Measurements from ENCODE around the gene NEDD9.

Gene NEDD9

GRCh38 chr6:11155589-11155988 lies 76.9 kb downstream of the NEDD9 start:
- H3K9ac ChIP-seq (ENCODE audit: low read length): no peak overlapping the region
- H3K9me2 ChIP-seq (replicated peaks; ENCODE audit: insufficient read depth, low read length): no peaks in the 10 kb centered on the region
- no peaks in the 10 kb centered on the region for H4K20me1 ChIP-seq (ENCODE audit: insufficient read depth, low read length)
- no peak overlapping the region for H3K27ac ChIP-seq (ENCODE audit: low read length)
- H3K27me3 ChIP-seq (replicated peaks; ENCODE audit: insufficient read depth, low read length): no peaks in the 10 kb centered on the region
- H3K79me2 ChIP-seq (ENCODE audit: low read length): no peaks in the 10 kb centered on the region
- no peak for DNase-seq
- TF ChIP-seq EZH2 (optimal IDR thresholded peaks at IDR 0.05; ENCODE audit: low read depth, low read length) (no peak), EZH2phosphoT487 (IDR thresholded peaks at IDR 0.05; ENCODE audit: low read length) (no peak)
- TF ChIP-seq, protein P1, sequence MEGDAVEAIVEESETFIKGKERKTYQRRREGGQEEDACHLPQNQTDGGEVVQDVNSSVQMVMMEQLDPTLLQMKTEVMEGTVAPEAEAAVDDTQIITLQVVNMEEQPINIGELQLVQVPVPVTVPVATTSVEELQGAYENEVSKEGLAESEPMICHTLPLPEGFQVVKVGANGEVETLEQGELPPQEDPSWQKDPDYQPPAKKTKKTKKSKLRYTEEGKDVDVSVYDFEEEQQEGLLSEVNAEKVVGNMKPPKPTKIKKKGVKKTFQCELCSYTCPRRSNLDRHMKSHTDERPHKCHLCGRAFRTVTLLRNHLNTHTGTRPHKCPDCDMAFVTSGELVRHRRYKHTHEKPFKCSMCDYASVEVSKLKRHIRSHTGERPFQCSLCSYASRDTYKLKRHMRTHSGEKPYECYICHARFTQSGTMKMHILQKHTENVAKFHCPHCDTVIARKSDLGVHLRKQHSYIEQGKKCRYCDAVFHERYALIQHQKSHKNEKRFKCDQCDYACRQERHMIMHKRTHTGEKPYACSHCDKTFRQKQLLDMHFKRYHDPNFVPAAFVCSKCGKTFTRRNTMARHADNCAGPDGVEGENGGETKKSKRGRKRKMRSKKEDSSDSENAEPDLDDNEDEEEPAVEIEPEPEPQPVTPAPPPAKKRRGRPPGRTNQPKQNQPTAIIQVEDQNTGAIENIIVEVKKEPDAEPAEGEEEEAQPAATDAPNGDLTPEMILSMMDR (IDR thresholded peaks at IDR 0.05; ENCODE audit: low read length): no peak
- no peak overlapping the region for H2AFZ ChIP-seq (ENCODE audit: low read length)
- H3K4me1 ChIP-seq (ENCODE audit: low read length): no peaks in the 10 kb centered on the region
- no peaks in the 10 kb centered on the region for H3K9me3 ChIP-seq (replicated peaks; ENCODE audit: insufficient read depth, low read length)
- H3K4me3 ChIP-seq (ENCODE audit: low read length): no peak overlapping the region
- H3K4me2 ChIP-seq (ENCODE audit: low read depth, low read length): no peak overlapping the region
- H3F3A ChIP-seq (ENCODE audit: insufficient read depth, low read length): no peaks in the 10 kb centered on the region
- H3K36me3 ChIP-seq (replicated peaks; ENCODE audit: insufficient read depth, low read length): no peaks in the 10 kb centered on the region

GRCh38 chr6:11153447-11153846 lies 79.0 kb downstream of the NEDD9 start:
- Histone ChIP-seq H3K36me3 (replicated peaks; ENCODE audit: insufficient read depth, low read length) (no peaks in the 10 kb centered on the region), H3K27me3 (replicated peaks; ENCODE audit: insufficient read depth, low read length) (no peaks in the 10 kb centered on the region), H3K4me1 (ENCODE audit: low read length) (no peaks in the 10 kb centered on the region), H3K9me3 (replicated peaks; ENCODE audit: insufficient read depth, low read length) (no peaks in the 10 kb centered on the region), H3K4me3 (ENCODE audit: low read length) (no peak overlapping the region), H4K20me1 (ENCODE audit: insufficient read depth, low read length) (no peaks in the 10 kb centered on the region), H3K27ac (ENCODE audit: low read length) (no peak overlapping the region), H3K9me2 (replicated peaks; ENCODE audit: insufficient read depth, low read length) (no peaks in the 10 kb centered on the region), H3K9ac (ENCODE audit: low read length) (no peak overlapping the region), H2AFZ (ENCODE audit: low read length) (no peak overlapping the region), H3K4me2 (ENCODE audit: low read depth, low read length) (no peak overlapping the region), H3F3A (ENCODE audit: insufficient read depth, low read length) (no peaks in the 10 kb centered on the region), H3K79me2 (ENCODE audit: low read length) (no peaks in the 10 kb centered on the region)
- TF ChIP-seq, protein P1 (IDR thresholded peaks at IDR 0.05; ENCODE audit: low read length): no peak
- no peak for TF ChIP-seq EZH2 (optimal IDR thresholded peaks at IDR 0.05; ENCODE audit: low read depth, low read length)
- TF ChIP-seq EZH2phosphoT487 (IDR thresholded peaks at IDR 0.05; ENCODE audit: low read length): no peak
- no peak for DNase-seq

DNA sequence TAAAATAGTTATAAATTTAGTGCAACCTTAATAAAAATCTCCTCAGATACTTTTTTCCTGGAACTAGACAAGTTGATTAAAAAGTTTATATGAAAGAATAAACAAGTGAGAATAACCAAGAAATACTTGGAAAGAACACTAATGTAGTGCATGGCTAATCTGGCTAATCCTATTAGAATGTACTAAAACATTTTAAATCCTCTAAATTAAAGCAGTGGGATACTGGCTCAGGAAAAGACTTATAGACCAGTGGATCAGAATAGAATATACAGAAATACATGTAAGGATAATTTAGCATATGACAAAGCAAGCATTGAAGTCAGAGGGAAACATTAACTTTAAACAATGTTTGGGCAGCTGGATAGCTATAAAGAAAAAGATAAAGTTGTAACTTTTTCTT lies 79.9 kb downstream of the NEDD9 start:
- no peak overlapping the region for H2AFZ ChIP-seq (ENCODE audit: low read length)
- no peaks in the 10 kb centered on the region for H3K36me3 ChIP-seq (replicated peaks; ENCODE audit: insufficient read depth, low read length)
- H3K27me3 ChIP-seq (replicated peaks; ENCODE audit: insufficient read depth, low read length): no peaks in the 10 kb centered on the region
- no peaks in the 10 kb centered on the region for H3K4me1 ChIP-seq (ENCODE audit: low read length)
- H4K20me1 ChIP-seq (ENCODE audit: insufficient read depth, low read length): no peaks in the 10 kb centered on the region
- H3K79me2 ChIP-seq (ENCODE audit: low read length): no peaks in the 10 kb centered on the region
- no peak overlapping the region for H3K4me3 ChIP-seq (ENCODE audit: low read length)
- no peak for DNase-seq
- H3K9me3 ChIP-seq (replicated peaks; ENCODE audit: insufficient read depth, low read length): no peaks in the 10 kb centered on the region
- TF ChIP-seq EZH2phosphoT487 (IDR thresholded peaks at IDR 0.05; ENCODE audit: low read length) (no peak), EZH2 (optimal IDR thresholded peaks at IDR 0.05; ENCODE audit: low read depth, low read length) (no peak)
- TF ChIP-seq, protein P1 (IDR thresholded peaks at IDR 0.05; ENCODE audit: low read length): no peak
- H3K27ac ChIP-seq (ENCODE audit: low read length): no peak overlapping the region
- H3K9me2 ChIP-seq (replicated peaks; ENCODE audit: insufficient read depth, low read length): no peaks in the 10 kb centered on the region
- no peak overlapping the region for H3K9ac ChIP-seq (ENCODE audit: low read length)
- no peak overlapping the region for H3K4me2 ChIP-seq (ENCODE audit: low read depth, low read length)
- H3F3A ChIP-seq (ENCODE audit: insufficient read depth, low read length): no peaks in the 10 kb centered on the region

All from MM.1S (cell line).